ENCODE measurements around the gene CPB1. TPM values are rescaled to one million over a fixed set of nuclear protein-coding genes. Genes with fewer than 3 reads are reported as not detected.

CPB1 gene
- total RNA-seq, 1 donor from 2014 or later, result 0.83 TPM

GRCh38 chr3:148800414-148800813 is 27.2 kb upstream of the CPB1 start:
- Histone ChIP-seq H3K27me3 (ENCODE audit: low read depth) (no peaks in the 10 kb centered on the region), H3K4me1 (no peaks in the 10 kb centered on the region), H3K27ac (no peak overlapping the region), H3K36me3 (no peaks in the 10 kb centered on the region), H3K4me3 (no peak overlapping the region), H3K9me3 (no peaks in the 10 kb centered on the region)
- TF ChIP-seq, protein P1, sequence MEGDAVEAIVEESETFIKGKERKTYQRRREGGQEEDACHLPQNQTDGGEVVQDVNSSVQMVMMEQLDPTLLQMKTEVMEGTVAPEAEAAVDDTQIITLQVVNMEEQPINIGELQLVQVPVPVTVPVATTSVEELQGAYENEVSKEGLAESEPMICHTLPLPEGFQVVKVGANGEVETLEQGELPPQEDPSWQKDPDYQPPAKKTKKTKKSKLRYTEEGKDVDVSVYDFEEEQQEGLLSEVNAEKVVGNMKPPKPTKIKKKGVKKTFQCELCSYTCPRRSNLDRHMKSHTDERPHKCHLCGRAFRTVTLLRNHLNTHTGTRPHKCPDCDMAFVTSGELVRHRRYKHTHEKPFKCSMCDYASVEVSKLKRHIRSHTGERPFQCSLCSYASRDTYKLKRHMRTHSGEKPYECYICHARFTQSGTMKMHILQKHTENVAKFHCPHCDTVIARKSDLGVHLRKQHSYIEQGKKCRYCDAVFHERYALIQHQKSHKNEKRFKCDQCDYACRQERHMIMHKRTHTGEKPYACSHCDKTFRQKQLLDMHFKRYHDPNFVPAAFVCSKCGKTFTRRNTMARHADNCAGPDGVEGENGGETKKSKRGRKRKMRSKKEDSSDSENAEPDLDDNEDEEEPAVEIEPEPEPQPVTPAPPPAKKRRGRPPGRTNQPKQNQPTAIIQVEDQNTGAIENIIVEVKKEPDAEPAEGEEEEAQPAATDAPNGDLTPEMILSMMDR (IDR thresholded peaks at IDR 0.05), result no peak
- DNase-seq (no peak), ATAC-seq (no peak)
- intact Hi-C loops (cut with DNase I), result no loop called here

- H3K4me3 ChIP-seq, result no peak overlapping the region
- H3K9me3 ChIP-seq, result no peaks in the 10 kb centered on the region
- DNase-seq (no peak), ATAC-seq (no peak)
- H3K27ac ChIP-seq, result no peak overlapping the region
- no peaks in the 10 kb centered on the region for H3K36me3 ChIP-seq
- no peaks in the 10 kb centered on the region for H3K27me3 ChIP-seq (ENCODE audit: low read depth)
- TF ChIP-seq, protein P1 (IDR thresholded peaks at IDR 0.05), result no peak
- intact Hi-C loops (cut with DNase I), result no loop called here
- H3K4me1 ChIP-seq, result no peaks in the 10 kb centered on the region
Measured at GRCh38 chr3:148809835-148810234, 17.8 kb upstream of the CPB1 start.

- no peaks in the 10 kb centered on the region for H3K9me3 ChIP-seq
- no peaks in the 10 kb centered on the region for H3K4me1 ChIP-seq
- DNase-seq (no peak), ATAC-seq (no peak)
- TF ChIP-seq, protein P1 (IDR thresholded peaks at IDR 0.05), result no peak
- H3K4me3 ChIP-seq, result no peak overlapping the region
- H3K27ac ChIP-seq, result no peak overlapping the region
- H3K36me3 ChIP-seq, result no peaks in the 10 kb centered on the region
- intact Hi-C loops (cut with DNase I), result no loop called here
- H3K27me3 ChIP-seq (ENCODE audit: low read depth), result no peaks in the 10 kb centered on the region
Measured at GRCh38 chr3:148815316-148816110, 12.1 kb upstream of the CPB1 start.

GRCh38 chr3:148816427-148816826 is 11.2 kb upstream of the CPB1 start:
- TF ChIP-seq, protein P1 (IDR thresholded peaks at IDR 0.05), result no peak
- ATAC-seq, result no peak
- intact Hi-C loops (cut with DNase I), result no loop called here

GRCh38 chr3:148816981-148817525 is 10.6 kb upstream of the CPB1 start:
- Histone ChIP-seq H3K27me3 (ENCODE audit: low read depth) (no peaks in the 10 kb centered on the region), H3K27ac (no peak overlapping the region), H3K4me1 (no peaks in the 10 kb centered on the region), H3K4me3 (no peak overlapping the region), H3K36me3 (no peaks in the 10 kb centered on the region), H3K9me3 (no peaks in the 10 kb centered on the region)
- ATAC-seq (no peak), DNase-seq (no peak)
- intact Hi-C loops (cut with DNase I), result no loop called here
- TF ChIP-seq, protein P1 (IDR thresholded peaks at IDR 0.05), result no peak

More at GRCh38 chr3:148816427-148816826, 11.2 kb upstream of the CPB1 start:
- no peaks in the 10 kb centered on the region for H3K27me3 ChIP-seq (ENCODE audit: low read depth)
- no peak overlapping the region for H3K27ac ChIP-seq
- no peak for DNase-seq
- no peaks in the 10 kb centered on the region for H3K4me1 ChIP-seq
- H3K9me3 ChIP-seq, result no peaks in the 10 kb centered on the region
- no peaks in the 10 kb centered on the region for H3K36me3 ChIP-seq
- no peak overlapping the region for H3K4me3 ChIP-seq

All from lower lobe of right lung (tissue), 2 donors.